Measurements from ENCODE around the gene MAP2K4.
"Not testable (repeated sequence)": the region's sequence is repeated elsewhere in the genome, so short reads cannot be mapped to it uniquely, and the experiment has no call there.

The MAP2K4 gene

DNA sequence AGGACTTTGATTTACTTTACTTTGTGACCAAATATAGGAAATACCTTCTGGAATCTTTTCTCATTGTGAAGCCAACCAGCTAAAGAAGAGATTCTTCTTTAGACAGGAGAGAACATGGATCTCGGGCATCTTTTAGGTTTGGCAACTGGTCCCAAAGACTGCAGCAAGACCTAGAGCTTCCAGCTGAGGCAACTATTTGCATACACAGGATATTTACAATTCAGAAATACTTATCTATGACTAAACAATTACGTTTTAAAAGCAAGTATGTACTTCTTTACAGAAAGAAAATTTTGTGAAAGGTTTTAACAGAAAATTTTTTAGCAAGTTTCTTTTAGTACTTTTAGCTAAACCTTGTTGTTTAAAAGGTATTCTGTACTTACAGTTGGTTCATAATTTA lies 106.5 kb downstream of the MAP2K4 start:
- H3K36me3 Mint-ChIP-seq = peaks cover 59% of the 10 kb centered on the region
- no peaks in the 10 kb centered on the region for H3K4me1 Mint-ChIP-seq
- no peak overlapping the region for H3K27ac Mint-ChIP-seq
- CTCF ChIA-PET = no interaction called here
- no peaks in the 10 kb centered on the region for H3K27me3 Mint-ChIP-seq
- H3K9me3 Mint-ChIP-seq = no peaks in the 10 kb centered on the region
- no peak for DNase-seq
- H3K4me3 Mint-ChIP-seq = no peak overlapping the region

GRCh38 chr17:12127667-12128066 lies 107.0 kb downstream of the MAP2K4 start:
- Mint-ChIP-seq H3K27me3 (no peaks in the 10 kb centered on the region), H3K27ac (no peak overlapping the region), H3K4me3 (no peak overlapping the region), H3K4me1 (no peaks in the 10 kb centered on the region), H3K36me3 (peaks cover 64% of the 10 kb centered on the region), H3K9me3 (no peaks in the 10 kb centered on the region)
- CTCF ChIA-PET = no interaction called here
- DNase-seq = no peak

DNA sequence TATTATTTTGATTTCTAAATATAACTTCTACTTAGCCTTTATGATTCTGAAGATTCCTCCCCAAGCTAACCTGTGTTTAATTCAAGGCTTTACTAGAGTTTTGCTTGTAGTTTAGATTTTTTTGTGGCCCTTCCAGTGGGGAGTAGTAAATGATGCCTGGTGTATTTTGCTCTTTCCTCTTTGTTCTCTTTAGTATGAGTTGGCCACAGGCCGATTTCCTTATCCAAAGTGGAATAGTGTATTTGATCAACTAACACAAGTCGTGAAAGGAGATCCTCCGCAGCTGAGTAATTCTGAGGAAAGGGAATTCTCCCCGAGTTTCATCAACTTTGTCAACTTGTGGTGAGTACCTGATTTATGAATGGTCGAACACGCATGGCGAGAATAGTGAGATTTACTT lies 108.3 kb downstream of the MAP2K4 start:
- DNase-seq = no peak
- Mint-ChIP-seq H3K36me3 (peaks cover 70% of the 10 kb centered on the region), H3K4me3 (no peak overlapping the region), H3K27me3 (no peaks in the 10 kb centered on the region), H3K27ac (no peak overlapping the region), H3K9me3 (no peaks in the 10 kb centered on the region), H3K4me1 (no peaks in the 10 kb centered on the region)
- CTCF ChIA-PET = no interaction called here

- Mint-ChIP-seq H3K27ac (no peak overlapping the region), H3K4me1 (no peaks in the 10 kb centered on the region), H3K27me3 (no peaks in the 10 kb centered on the region), H3K9me3 (peaks cover 6% of the 10 kb centered on the region), H3K4me3 (no peak overlapping the region), H3K36me3 (peaks cover 71% of the 10 kb centered on the region)
- DNase-seq = no peak
- CTCF ChIA-PET = no interaction called here
Measured at GRCh38 chr17:12133183-12133582, 112.5 kb downstream of the MAP2K4 start.

DNA sequence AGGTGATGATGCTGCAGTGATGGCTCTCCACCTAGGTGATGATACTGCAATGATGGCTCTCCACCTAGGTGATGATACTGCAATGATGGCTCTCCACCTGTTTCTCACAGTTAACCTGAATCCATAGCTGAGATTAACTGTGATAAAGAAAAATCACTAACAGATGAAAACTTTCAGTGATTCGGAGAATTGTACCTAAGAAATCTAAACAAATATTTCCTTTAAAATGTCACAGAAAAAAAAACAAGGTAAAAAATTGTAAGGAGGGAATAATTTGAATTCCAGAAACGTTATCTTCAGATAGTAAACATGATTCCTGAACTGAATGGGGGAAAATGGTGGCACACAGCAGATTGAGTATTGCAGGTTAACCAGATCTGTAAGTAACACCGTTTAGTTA lies 113.4 kb downstream of the MAP2K4 start:
- no peak overlapping the region for H3K27ac Mint-ChIP-seq
- no peak for DNase-seq
- H3K4me1 Mint-ChIP-seq = no peaks in the 10 kb centered on the region
- no peaks in the 10 kb centered on the region for H3K27me3 Mint-ChIP-seq
- H3K36me3 Mint-ChIP-seq = peaks cover 72% of the 10 kb centered on the region
- CTCF ChIA-PET = no interaction called here
- no peak overlapping the region for H3K4me3 Mint-ChIP-seq
- H3K9me3 Mint-ChIP-seq = peaks cover 9% of the 10 kb centered on the region

DNA sequence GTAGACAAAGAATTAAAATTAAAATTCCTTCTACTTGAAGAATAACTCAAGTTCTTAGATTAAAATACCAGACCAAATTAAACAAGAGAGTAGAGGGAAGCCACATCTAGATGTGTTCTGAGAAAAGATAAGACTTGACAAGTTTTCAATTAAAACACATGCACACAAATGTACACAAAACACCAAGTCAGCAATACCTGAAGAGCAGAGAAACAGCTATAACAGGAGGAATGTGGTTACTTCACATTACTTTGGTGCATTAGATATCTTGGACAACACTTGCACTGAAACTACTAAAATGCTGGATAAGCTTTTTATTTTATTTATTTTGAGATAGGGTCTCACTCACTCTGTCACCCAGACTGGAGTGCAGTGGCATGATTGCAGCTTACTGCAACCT lies 113.9 kb downstream of the MAP2K4 start:
- Mint-ChIP-seq H3K27ac (no peak overlapping the region), H3K4me3 (no peak overlapping the region)

GRCh38 chr17:12136243-12136642 lies 115.6 kb downstream of the MAP2K4 start:
- Mint-ChIP-seq H3K36me3 (peaks cover 71% of the 10 kb centered on the region), H3K27ac (no peak overlapping the region), H3K4me1 (no peaks in the 10 kb centered on the region), H3K27me3 (no peaks in the 10 kb centered on the region), H3K4me3 (no peak overlapping the region), H3K9me3 (peaks cover 9% of the 10 kb centered on the region)
- DNase-seq = no peak
- CTCF ChIA-PET = interaction anchor here (0.6 kb wide), 1 partner anchor 90 kb away, joined by 3 read pairs; no protein-coding TSS in a partner anchor

More for the DNA sequence above, 113.9 kb downstream of the MAP2K4 start:
- H3K4me1 Mint-ChIP-seq = no peaks in the 10 kb centered on the region
- CTCF ChIA-PET = no interaction called here
- no peak for DNase-seq
- peaks cover 9% of the 10 kb centered on the region for H3K9me3 Mint-ChIP-seq
- no peaks in the 10 kb centered on the region for H3K27me3 Mint-ChIP-seq
- H3K36me3 Mint-ChIP-seq = peaks cover 68% of the 10 kb centered on the region

DNA sequence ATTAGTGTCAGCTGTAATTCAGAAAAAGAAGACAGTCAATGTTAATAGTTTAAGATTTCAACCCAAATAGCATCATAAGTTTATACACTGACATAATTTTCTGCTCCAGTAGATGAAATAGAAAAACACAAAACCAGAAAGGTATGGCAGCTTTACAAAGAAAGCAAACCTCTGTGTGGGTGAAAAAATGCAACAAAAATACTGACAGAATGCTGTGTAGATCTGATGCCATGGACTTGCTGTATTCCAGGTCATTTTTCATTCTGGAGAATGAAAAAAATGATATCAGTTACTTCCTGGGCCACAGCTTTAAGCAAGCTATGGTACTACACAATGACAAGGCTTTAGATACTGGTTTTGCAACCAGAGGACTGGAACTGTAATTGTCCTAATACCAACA lies 116.0 kb downstream of the MAP2K4 start:
- DNase-seq = no peak
- no peak overlapping the region for H3K27ac Mint-ChIP-seq
- no peak overlapping the region for H3K4me3 Mint-ChIP-seq
- H3K4me1 Mint-ChIP-seq = no peaks in the 10 kb centered on the region
- peaks cover 9% of the 10 kb centered on the region for H3K9me3 Mint-ChIP-seq
- CTCF ChIA-PET = interaction anchor here (0.6 kb wide), 1 partner anchor 91 kb away, joined by 3 read pairs; no protein-coding TSS in a partner anchor
- no peaks in the 10 kb centered on the region for H3K27me3 Mint-ChIP-seq
- H3K36me3 Mint-ChIP-seq = peaks cover 71% of the 10 kb centered on the region

GRCh38 chr17:12137859-12138258 lies 117.2 kb downstream of the MAP2K4 start:
- H3K27ac Mint-ChIP-seq = no peak overlapping the region
- CTCF ChIA-PET = no interaction called here

GRCh38 chr17:12140685-12141084 lies 120.0 kb downstream of the MAP2K4 start:
- Mint-ChIP-seq H3K27me3 (no peaks in the 10 kb centered on the region), H3K27ac (no peak overlapping the region), H3K4me3 (no peak overlapping the region), H3K4me1 (no peaks in the 10 kb centered on the region), H3K9me3 (peaks cover 9% of the 10 kb centered on the region), H3K36me3 (peaks cover 75% of the 10 kb centered on the region)
- DNase-seq = no peak
- CTCF ChIA-PET = no interaction called here

More at GRCh38 chr17:12137859-12138258, 117.2 kb downstream of the MAP2K4 start:
- H3K4me1 Mint-ChIP-seq = no peaks in the 10 kb centered on the region
- peaks cover 71% of the 10 kb centered on the region for H3K36me3 Mint-ChIP-seq
- peaks cover 9% of the 10 kb centered on the region for H3K9me3 Mint-ChIP-seq
- no peaks in the 10 kb centered on the region for H3K27me3 Mint-ChIP-seq
- no peak for DNase-seq
- H3K4me3 Mint-ChIP-seq = no peak overlapping the region

- H3K4me3 Mint-ChIP-seq, H3K4me1 Mint-ChIP-seq, CTCF ChIA-PET, H3K27ac Mint-ChIP-seq, H3K36me3 Mint-ChIP-seq, H3K9me3 Mint-ChIP-seq, DNase-seq, H3K27me3 Mint-ChIP-seq: not testable (repeated sequence)
Measured at GRCh38 chr17:12162187-12162586, 141.5 kb downstream of the MAP2K4 start.

DNA sequence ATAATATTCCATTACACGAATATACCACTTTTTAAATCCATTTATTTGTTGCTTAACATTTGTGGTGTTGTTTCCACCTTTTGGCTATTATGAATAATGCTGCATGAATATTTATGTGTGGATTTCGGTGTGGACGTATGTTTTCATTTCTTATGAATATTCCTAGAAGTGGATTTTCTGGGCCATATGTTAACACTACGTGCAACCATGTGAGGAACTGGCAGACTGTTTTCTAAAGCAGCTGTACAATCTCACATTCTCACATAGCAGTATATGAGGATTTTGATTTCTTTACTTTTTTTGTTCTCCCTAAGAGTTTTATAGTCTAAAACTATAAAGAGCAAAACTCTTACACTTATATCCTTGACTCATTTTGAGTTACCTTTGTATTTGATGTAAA lies 143.4 kb downstream of the MAP2K4 start:
- Mint-ChIP-seq H3K27ac (no peak overlapping the region), H3K27me3 (no peaks in the 10 kb centered on the region), H3K36me3 (no peaks in the 10 kb centered on the region), H3K9me3 (peaks cover 6% of the 10 kb centered on the region), H3K4me3 (no peak overlapping the region), H3K4me1 (no peaks in the 10 kb centered on the region)
- CTCF ChIA-PET = no interaction called here
- DNase-seq = no peak

GRCh38 chr17:12178644-12179330 lies 158.1 kb downstream of the MAP2K4 start:
- no peaks in the 10 kb centered on the region for H3K4me1 Mint-ChIP-seq
- CTCF ChIA-PET = no interaction called here
- H3K36me3 Mint-ChIP-seq = no peaks in the 10 kb centered on the region
- no peak for DNase-seq
- H3K4me3 Mint-ChIP-seq = no peak overlapping the region
- H3K27me3 Mint-ChIP-seq = no peaks in the 10 kb centered on the region
- H3K9me3 Mint-ChIP-seq = no peaks in the 10 kb centered on the region
- no peak overlapping the region for H3K27ac Mint-ChIP-seq

DNA sequence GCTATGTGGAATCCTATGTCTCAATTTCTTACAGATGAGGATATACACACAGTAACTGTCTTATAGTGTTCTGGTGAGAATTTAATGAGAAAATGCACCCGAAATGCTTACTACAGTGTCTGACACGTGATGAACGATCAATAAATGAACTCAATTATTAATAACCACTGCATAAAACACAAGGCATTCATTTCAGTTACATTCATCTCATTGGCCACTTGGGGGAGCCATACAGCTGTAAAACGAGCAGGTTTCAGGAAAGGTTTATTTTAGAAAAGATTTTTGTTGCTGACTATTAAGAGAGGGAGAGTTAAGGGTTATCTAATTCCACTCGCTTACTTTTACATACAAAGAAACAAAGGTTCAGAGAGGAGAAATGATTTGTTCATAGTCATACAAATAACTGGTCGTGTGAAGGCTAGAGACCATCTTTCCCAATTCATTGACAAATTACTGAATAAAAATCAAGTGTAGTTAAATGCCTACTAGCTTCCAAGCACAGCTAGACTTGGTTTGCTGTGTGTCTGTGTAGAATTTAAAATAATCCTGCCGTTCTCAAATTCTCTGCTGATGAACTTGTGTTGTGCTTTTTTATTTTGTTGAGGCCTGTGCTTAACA lies 160.1 kb downstream of the MAP2K4 start:
- DNase-seq = peak; percentile 29
- no peaks in the 10 kb centered on the region for H3K36me3 Mint-ChIP-seq
- H3K27ac Mint-ChIP-seq = peak overlapping the region; percentile 19
- CTCF ChIA-PET = interaction anchor here (0.8 to 1.4 kb wide), 3 partner anchors 10 to 561 kb away, joined by 3 read pairs; no protein-coding TSS in a partner anchor
- H3K27me3 Mint-ChIP-seq = no peaks in the 10 kb centered on the region
- H3K9me3 Mint-ChIP-seq = no peaks in the 10 kb centered on the region
- H3K4me1 Mint-ChIP-seq = no peaks in the 10 kb centered on the region
- no peak overlapping the region for H3K4me3 Mint-ChIP-seq

DNA sequence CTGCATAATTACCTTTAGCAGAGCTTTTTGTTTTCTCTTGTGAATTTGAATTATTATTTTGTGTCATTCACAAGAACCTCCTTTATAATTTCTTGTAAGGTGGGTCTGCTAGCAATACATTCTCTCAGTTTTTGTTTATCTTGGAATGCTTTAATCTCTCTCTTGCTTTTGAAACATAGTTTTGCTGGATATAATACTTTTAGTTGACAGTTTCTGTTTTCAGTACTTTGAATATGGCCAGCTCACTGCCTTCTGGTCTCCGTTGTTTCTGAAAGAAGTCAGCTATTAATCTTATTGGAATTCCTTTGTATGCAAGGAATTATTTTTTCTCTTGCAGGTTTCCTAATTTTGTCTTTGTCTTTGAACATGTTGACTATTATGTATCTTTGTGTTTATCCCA lies 167.0 kb downstream of the MAP2K4 start:
- Mint-ChIP-seq H3K4me3 (no peak overlapping the region), H3K36me3 (no peaks in the 10 kb centered on the region), H3K27me3 (no peaks in the 10 kb centered on the region), H3K4me1 (no peaks in the 10 kb centered on the region), H3K27ac (no peak overlapping the region), H3K9me3 (peaks cover 11% of the 10 kb centered on the region)
- no peak for DNase-seq
- CTCF ChIA-PET = no interaction called here

Data from activated naive CD4-positive, alpha-beta T cell treated with anti-CD3 and anti-CD28 coated beads, Interleukin-2, amount 10 ng/mL, durations not matched to agents 7 days and 5 days (primary cell).